Ureter (tissue), 1 donor: ENCODE measurements around the gene LARP1. TPM values are rescaled to one million over a fixed set of nuclear protein-coding genes. Genes with fewer than 3 reads are reported as not detected.

Experiments
- DNase-seq: peaks from one replicate; pipeline ENCODE4 v3.0.0-alpha.2; 2020; ENCODE audit warnings: low spot score
- total RNA-seq: library from RNA; stranded (reverse); gene quantifications from one replicate; pipeline ENCODE4 v1.2.4, GENCODE V29; 2023
- donor health status: DM: yes; HTN: yes; CAD: no.

The LARP1 gene
- total RNA-seq, 1 donor from 2014 or later, result 300 TPM

- DNase-seq, result no peak
Measured at GRCh38 chr5:154762261-154762660, 7.1 kb downstream of the LARP1 start.

- no peak for DNase-seq
Measured at GRCh38 chr5:154762700-154763099, 7.5 kb downstream of the LARP1 start.

- DNase-seq, result no peak
Measured at GRCh38 chr5:154764967-154765366, 9.8 kb downstream of the LARP1 start.

- no peak for DNase-seq
Measured at GRCh38 chr5:154765396-154765925, 10.3 kb downstream of the LARP1 start.

GRCh38 chr5:154766558-154767281 is 11.5 kb downstream of the LARP1 start:
- DNase-seq, result no peak

GRCh38 chr5:154767576-154767975 is 12.4 kb downstream of the LARP1 start:
- no peak for DNase-seq

- no peak for DNase-seq
Measured at GRCh38 chr5:154768207-154768606, 13.0 kb downstream of the LARP1 start.

- no peak for DNase-seq
Measured at GRCh38 chr5:154770111-154770510, 14.9 kb downstream of the LARP1 start.

GRCh38 chr5:154771383-154771901 is 16.3 kb downstream of the LARP1 start:
- no peak for DNase-seq

- DNase-seq, result no peak
Measured at GRCh38 chr5:154773326-154773725, 18.1 kb downstream of the LARP1 start.

- no peak for DNase-seq
Measured at GRCh38 chr5:154776167-154776566, 21.0 kb downstream of the LARP1 start.

GRCh38 chr5:154778534-154778933 is 23.4 kb downstream of the LARP1 start:
- DNase-seq, result no peak

GRCh38 chr5:154779105-154779504 is 23.9 kb downstream of the LARP1 start:
- no peak for DNase-seq

GRCh38 chr5:154780128-154780527 is 25.0 kb downstream of the LARP1 start:
- no peak for DNase-seq

GRCh38 chr5:154782326-154782725 is 27.1 kb downstream of the LARP1 start:
- no peak for DNase-seq

- no peak for DNase-seq
Measured at GRCh38 chr5:154782812-154783592, 27.8 kb downstream of the LARP1 start.

- no peak for DNase-seq
Measured at GRCh38 chr5:154783774-154784460, 28.7 kb downstream of the LARP1 start.

- DNase-seq, result no peak
Measured at GRCh38 chr5:154784856-154785255, 29.7 kb downstream of the LARP1 start.

- no peak for DNase-seq
Measured at GRCh38 chr5:154786414-154786813, 31.2 kb downstream of the LARP1 start.

GRCh38 chr5:154788212-154788611 is 33.0 kb downstream of the LARP1 start:
- no peak for DNase-seq

- DNase-seq, result no peak
Measured at GRCh38 chr5:154791535-154791934, 36.4 kb downstream of the LARP1 start.
